T follicular helper cell (primary cell): ENCODE measurements around the gene SLC39A3.

Source experiments
- DNase-seq: peaks from one replicate; pipeline ENCODE4 v3.0.0-alpha.2; 2020; ENCODE audit warnings: low read depth

SLC39A3 gene

DNA sequence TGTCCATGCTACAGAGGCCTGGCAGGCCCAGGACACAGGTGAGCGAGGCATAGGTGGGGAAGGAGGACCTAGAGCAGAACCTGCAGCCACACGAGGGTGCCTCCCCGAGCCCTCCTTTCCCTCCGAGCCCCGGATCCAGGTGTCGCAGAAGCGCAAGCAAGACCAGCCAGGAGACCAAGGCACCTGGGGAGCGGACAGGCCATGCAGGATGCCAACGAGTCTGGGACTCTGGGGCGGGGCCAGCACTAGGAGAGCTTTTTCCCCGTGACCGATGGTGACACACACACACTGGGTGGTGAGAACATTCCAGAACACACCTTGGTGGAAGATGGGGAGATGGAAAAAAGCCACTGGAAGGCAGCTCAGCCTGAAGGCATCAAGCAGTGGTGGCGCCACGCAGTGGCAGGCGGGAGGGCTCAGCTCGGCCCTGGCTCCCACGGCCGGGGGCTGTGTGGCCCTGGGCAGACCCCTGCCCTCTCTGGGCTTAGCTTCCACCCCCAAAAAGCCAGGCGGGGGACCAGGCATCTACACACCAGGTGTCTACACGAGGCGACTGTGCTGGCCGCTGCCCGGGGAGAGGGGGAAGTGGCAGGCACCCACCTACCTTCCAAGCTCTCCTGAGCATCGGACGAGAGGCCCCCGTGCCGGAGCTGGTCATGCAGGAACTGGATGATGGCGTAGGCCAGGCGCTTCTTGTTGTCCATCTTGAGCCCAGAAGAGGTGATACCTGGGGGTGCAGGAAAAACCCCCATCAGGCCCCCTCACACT is 28.7 kb upstream of the SLC39A3 start:
- DNase-seq: no peak

- no peak for DNase-seq
Measured at GRCh38 chr19:2767688-2768087, 27.9 kb upstream of the SLC39A3 start.

GRCh38 chr19:2766594-2767372 is 27.0 kb upstream of the SLC39A3 start:
- DNase-seq: no peak

DNA sequence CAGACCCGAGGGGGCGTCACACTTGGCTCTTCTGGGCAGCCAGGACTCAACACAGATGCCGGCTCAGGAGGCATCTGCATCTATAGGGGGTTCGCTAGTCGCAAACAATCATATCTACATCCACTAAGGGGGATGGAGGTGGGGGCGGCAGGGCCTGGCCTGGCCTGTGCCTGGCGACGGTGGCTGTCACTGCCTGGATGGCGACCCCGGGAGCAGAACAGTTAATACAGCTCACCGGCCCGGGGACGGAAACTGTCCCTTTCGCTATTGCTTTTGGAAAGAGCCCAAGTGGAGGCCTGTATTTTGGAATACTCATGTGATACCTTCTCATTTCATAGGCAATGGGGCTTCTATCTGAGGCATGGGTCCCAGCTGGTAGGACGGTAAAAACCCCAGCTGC is 25.6 kb upstream of the SLC39A3 start:
- no peak for DNase-seq

DNA sequence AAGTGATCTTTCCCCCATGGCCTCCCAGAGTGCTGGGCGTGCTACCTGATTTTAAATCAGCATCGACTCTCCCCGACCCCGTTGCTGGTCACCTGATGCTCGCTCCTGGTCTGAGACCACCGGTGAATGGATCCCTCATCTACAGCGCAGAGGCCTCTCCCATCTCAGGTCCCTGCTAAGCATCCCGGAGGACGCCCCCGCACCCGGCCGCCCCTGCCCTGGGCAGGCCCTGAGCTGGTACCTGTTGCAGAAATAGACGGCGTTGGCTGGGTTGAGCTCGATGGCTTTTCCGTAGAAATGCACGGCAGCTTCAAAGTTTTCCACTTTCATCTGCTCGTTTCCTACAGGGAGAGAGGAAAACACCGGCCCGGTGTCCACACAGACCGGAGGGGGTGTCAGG is 25.1 kb upstream of the SLC39A3 start:
- no peak for DNase-seq

- DNase-seq: no peak
Measured at GRCh38 chr19:2763687-2764086, 23.9 kb upstream of the SLC39A3 start.

GRCh38 chr19:2762783-2763496 is 23.1 kb upstream of the SLC39A3 start:
- DNase-seq: no peak

DNA sequence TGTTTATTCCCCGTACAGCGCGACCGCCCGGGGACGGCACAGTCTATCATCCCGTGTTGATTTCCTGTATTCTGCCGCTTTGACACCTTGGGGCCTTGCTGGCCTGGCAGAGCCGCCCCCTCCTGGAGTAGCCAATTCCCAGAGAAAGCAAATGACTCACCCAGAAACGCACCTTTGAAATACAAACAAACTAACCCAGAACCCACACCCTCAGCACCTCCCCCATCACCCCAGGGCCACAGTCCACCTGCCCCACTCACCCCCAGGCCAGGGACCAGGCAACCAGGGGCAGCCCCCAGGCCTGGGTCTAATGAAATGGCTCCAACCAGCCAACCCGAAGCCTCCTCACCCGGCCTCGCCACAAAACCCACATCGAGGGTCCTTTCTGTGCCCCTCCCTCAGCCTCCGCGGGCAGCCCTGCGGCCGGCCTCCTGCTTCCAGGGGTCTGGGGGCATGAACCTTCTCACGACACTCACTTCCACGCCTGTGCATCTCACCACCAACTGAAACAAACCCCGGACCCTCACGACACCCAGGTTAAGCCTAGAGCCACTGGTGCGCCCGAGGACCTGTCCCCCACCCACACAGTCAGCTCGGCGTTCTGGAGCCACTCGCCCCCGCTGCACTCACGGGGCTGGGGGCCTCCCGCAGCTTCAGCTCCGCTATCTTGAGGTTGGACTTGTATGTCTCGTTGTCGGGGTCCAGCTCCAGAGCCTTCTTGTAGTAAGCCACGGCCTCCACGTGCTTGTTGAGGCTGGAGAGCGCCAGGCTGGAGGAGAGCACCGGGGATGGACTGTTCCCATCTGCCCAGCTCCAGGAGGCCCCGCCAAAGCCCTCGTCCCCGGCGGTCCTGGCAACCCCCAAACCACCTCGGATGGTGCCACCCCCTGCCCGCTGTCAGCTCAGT is 22.3 kb upstream of the SLC39A3 start:
- no peak for DNase-seq

GRCh38 chr19:2761309-2761677 is 21.5 kb upstream of the SLC39A3 start:
- DNase-seq: no peak

DNA sequence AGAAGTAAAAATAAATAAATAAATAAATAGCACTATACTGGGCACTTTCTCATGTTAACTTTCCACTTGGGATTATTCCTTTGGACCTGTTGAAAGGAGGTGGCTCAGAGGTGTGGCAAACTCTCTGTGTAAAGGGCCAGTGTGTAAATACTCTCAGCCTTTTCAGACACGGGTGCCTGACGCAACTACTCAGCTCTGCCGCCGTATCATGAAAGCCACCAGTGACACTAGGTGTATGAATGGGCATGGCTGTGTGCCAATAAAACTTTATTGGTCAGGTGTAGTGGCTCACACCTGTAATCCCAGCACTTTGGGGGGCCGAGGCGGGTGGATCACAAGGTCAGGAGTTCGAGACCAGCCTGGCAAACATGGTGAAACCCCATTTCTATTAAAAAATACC is 20.1 kb upstream of the SLC39A3 start:
- no peak for DNase-seq

DNA sequence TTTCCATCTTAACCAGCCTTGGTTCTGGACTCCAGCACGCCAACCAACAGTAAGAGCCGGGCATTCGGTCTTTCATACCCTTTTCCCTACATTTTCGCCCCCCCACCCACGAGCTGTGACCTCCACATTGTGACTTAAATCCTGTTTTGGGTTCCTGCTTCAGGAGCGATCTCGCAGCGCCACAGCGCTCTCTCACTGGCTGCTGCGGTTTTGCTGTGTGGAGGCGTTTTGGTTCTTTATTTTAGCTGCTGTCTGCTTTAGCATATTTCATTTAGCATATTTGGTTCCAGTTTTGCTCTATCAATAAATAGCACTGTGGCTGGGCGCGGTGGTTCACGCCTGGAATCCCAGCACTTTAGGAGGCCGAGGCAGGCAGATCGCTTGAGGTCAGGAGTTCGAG is 19.5 kb upstream of the SLC39A3 start:
- no peak for DNase-seq

- no peak for DNase-seq
Measured at GRCh38 chr19:2758601-2759313, 18.9 kb upstream of the SLC39A3 start.

DNA sequence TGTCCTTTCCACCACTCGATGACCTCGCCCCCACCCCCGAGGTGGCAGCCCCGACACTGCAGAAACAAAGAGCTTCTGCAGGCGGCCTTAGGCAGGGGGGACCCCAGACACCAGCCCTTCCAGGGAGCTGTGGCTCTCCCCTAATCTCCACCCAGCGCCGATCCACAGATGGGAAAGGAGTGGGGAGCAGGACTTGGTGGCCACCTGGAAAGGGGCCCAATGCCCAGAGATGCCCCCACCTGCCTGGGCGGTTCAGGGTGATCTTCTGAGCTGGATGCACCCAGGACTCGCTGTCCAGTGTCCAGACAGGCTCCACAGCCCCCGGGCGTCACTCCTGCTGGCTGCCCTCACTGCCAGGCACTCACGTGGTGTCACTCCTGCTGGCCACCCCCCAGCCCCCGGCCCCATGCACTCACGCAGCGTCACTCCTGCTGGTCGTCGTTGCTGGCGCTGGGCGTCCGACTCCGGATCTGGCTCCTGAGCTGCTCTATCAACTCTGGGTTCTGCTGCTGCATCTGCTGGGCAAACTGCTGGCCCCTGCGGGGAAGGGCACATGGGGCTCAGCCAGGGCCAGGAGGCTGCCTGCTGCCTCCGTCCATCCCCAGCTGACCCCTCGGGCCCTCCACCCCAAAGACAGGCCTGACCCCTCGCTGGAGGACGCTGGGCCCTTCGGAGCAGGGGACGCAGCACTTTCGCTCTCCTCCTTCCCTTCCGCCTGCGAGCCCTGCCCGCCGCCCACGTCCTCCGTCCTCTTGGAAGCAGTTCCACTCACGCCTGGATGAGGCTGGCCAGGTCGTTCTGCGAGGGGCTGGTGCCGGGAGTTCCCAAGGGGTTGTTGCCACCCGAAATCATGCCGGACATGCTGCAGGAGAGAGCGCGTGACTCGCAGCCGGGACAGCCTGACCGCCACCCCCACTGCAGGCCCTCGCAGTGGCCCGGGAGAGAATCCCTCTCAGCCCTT is 17.4 kb upstream of the SLC39A3 start:
- no peak for DNase-seq

DNA sequence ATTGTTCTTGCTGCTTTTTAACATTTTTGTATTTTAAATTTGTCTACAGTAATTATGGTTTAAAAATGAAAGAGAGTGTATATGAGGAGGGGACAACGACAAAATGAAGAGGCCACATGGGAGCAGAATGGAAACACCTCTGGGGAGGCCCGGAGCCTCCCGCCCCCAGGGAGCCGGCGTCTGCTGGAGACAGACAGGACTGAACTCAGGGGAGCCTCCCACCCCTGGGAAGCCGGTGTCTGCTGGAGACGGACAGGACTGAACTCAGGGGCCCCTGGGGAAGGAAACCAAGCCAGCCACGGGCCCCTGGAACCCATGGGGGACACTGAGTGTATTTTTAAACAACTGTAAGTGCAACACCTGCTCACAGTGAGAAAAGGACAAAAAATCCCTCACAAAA is 16.7 kb upstream of the SLC39A3 start:
- DNase-seq: no peak

DNA sequence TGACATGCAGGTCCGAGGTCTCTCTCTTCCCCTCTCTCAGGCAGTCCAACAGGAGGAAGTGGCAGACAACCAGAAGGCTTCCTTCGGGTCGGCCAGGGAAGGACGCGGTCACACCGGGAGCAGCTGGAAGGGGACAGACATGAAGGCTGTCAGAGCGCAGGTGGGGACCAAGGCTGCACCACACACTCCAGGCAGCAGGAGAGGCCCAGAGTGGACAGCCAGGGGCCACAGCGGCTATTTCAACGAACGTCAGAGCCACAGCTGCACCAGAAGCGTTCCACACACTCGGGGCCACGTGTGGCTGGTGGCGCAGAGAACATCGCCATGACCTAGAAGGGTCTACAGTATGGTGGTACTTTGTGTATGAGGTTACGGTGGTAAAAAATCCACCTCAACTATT is 16.0 kb upstream of the SLC39A3 start:
- no peak for DNase-seq

- no peak for DNase-seq
Measured at GRCh38 chr19:2755448-2755705, 15.6 kb upstream of the SLC39A3 start.

DNA sequence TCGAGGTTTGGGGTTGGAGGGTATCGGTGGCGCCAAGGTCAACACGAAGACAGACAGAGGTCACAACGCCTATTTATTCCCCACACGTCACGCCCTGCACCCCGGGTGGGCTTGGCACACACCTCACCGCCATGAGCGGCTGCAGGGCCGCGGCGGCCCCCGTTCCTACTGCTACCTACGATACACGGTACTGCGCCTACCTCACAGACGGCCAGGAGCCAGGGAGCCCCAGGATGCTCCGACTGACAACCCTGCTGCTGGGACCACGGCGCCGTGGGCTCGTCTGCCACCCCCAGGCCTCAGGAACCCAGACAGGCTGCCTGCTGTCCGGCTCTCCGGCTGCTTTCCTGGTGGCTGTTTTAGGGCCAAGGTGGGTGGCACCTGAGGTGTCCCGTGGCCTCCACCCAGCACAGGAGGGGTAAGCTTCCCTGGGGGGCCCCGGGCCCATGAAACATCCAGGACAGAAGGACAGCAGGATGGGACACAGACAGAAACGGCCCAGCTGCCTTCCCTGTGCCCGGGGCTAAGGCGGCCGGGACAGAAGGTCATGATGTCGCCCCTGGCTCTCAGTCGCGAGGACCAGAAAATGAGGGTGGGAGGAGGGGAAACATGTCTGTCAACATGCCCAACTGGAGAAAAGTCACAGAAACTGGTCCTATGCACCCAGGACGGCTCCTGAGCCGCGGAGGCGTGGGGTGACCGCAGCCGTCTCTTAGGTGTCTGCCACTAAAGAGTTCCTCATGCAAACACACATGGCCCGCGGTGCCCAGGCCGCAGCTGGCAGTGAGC is 15.0 kb upstream of the SLC39A3 start:
- no peak for DNase-seq

DNA sequence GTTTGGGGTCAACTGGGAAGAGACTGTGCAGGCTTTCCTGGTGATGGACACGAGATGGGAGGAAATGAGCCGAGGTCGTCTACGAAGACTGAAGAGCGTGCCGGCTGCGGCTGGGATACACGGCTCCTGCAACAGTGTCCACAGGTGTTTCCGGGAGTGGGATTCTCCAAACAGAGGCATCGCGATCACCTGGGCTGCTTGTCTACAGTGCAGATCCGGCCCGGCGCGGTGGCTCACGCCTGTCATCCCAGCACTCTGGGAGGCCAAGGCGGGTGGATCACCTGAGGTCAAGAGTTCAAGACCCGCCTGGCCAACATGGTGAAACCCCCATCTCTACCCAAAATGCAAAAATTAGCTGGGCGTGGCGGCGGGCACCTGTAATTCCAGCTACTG is 11.6 kb upstream of the SLC39A3 start:
- DNase-seq: no peak

- DNase-seq: no peak
Measured at GRCh38 chr19:2750808-2751437, 11.1 kb upstream of the SLC39A3 start.
